Lower leg skin (tissue), 3 donors: Measurements from ENCODE around the gene CLIC4.
"Not testable (repeated sequence)": the region's sequence is repeated elsewhere in the genome, so short reads cannot be mapped to it uniquely, and the experiment has no call there.

Experiments
- CTCF ChIP-seq, 3 donors: fragments of 450-650 bp; IDR thresholded peaks; one replicate each; pipeline ENCODE4 v1.5.1; 2016; ENCODE audit warnings: antibody characterized with exemption in 3 of 3, mild to moderate bottlenecking in 3 of 3, moderate library complexity in 2 of 3
- POLR2A ChIP-seq, 2 donors: fragments of 450-650 bp; IDR thresholded peaks; one replicate each; pipeline ENCODE4 v1.6.1; 2016 to 2017; ENCODE audit warnings: antibody characterized with exemption in 2 of 2, mild to moderate bottlenecking in 1 of 2, moderate library complexity in 1 of 2

- TF ChIP-seq POLR2A, CTCF (IDR thresholded peaks at IDR 0.05): not testable (repeated sequence)
Measured at GRCh38 chr1:24823486-24823885, 78.2 kb downstream of the CLIC4 start.
